Colonic mucosa (tissue), 4 donors: Measurements from ENCODE around the gene PC. TPM values are rescaled to one million over a fixed set of nuclear protein-coding genes. Genes with fewer than 3 reads are reported as not detected.
A peak's percentile ranks its signal among the peaks of the same experiment; 100 is the strongest.
"Not testable (repeated sequence)": the region's sequence is repeated elsewhere in the genome, so short reads cannot be mapped to it uniquely, and the experiment has no call there.

ENCODE experiments used
- DNase-seq: peaks from one replicate; pipeline ENCODE4 v3.0.0-alpha.2; 2020
- H3K27ac ChIP-seq: fragments of 200-600 bp; one replicate; pipeline ENCODE4 v1.8.0; 2021
- H3K27me3 ChIP-seq: fragments of 200-600 bp; one replicate; pipeline ENCODE4 v1.8.0; 2021
- H3K36me3 ChIP-seq: fragments of 200-600 bp; one replicate; pipeline ENCODE4 v1.8.0; 2021
- H3K4me1 ChIP-seq: fragments of 200-600 bp; one replicate; pipeline ENCODE4 v1.8.0; 2021; ENCODE audit warnings: mild to moderate bottlenecking
- H3K4me3 ChIP-seq: fragments of 200-600 bp; one replicate; pipeline ENCODE4 v1.8.0; 2021
- H3K9ac ChIP-seq, 2 donors: one replicate each; pipeline ENCODE4 v1.7.0; 2013; ENCODE audit warnings: control low read depth in 2 of 2, low read depth in 2 of 2, low read length in 2 of 2
- H3K9me3 ChIP-seq: fragments of 200-600 bp; one replicate; pipeline ENCODE4 v1.8.0; 2021
- CTCF ChIP-seq: fragments of 200-600 bp; IDR thresholded peaks from one replicate; pipeline ENCODE4 v1.8.0; 2022; ENCODE audit warnings: antibody characterized with exemption, mild to moderate bottlenecking
- intact Hi-C: fragments of 100-400 bp; cut with DNase I; formaldehyde crosslinking; loops from one replicate; pipeline ENCODE4 v1.14.1; 2022
- total RNA-seq, 2 donors: library from RNA; stranded (reverse); fragmentation: NEBNext Ultra II Directional in 1 of 2; extraction: Animal tissue kit (Norgen Biotek cat#: 25700) in 1 of 2; gene quantifications; one replicate each; pipeline ENCODE4 v1.2.1, GENCODE V29; 2021
- donor health status: healthy.
- donor health status: DM: no; HTN: no; CAD: no.
- donor health status: DM: no; HTN: no; CAD: no.

PC gene
- total RNA-seq, 2 donors from 2014 or later: 47.7 to 60.1 TPM

- no peak for DNase-seq
- intact Hi-C loops: no loop called here
- H3K4me1 ChIP-seq: no peaks in the 10 kb centered on the region
- H3K36me3 ChIP-seq: no peaks in the 10 kb centered on the region
- no peak overlapping the region for H3K4me3 ChIP-seq
- H3K9me3 ChIP-seq: no peaks in the 10 kb centered on the region
- TF ChIP-seq CTCF: no peak
- H3K9ac ChIP-seq: no peak overlapping the region
- no peak overlapping the region for H3K27ac ChIP-seq
- no peaks in the 10 kb centered on the region for H3K27me3 ChIP-seq
These were observed 6.3 kb upstream of the PC start for GRCh38 chr11:66964495-66964894.

DNA sequence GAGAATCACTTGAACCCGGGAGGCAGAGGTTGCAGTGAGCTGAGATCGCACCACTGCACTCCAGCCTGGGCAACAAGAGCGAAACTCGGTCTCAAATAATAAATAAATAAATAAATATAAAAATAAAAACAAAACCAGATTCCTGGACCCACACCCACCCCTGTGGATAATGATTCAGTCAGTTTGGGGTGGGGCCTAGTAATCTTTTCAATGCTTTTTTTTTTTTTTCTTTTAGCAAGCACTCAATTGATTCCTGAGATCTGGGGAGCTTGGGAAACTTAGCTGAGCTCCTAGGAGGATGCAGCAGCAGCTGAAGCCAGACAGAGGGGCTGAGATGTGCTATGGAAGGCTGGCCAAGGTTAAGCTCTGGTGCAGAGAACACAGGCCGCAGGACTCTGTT is 4.6 kb upstream of the PC start:
- H3K27ac ChIP-seq: no peak overlapping the region
- intact Hi-C loops: no loop called here
- no peak overlapping the region for H3K9ac ChIP-seq
- no peaks in the 10 kb centered on the region for H3K9me3 ChIP-seq
- H3K4me1 ChIP-seq: peaks cover 5% of the 10 kb centered on the region
- no peak overlapping the region for H3K4me3 ChIP-seq
- no peaks in the 10 kb centered on the region for H3K36me3 ChIP-seq
- TF ChIP-seq CTCF: no peak
- no peaks in the 10 kb centered on the region for H3K27me3 ChIP-seq
- no peak for DNase-seq

GRCh38 chr11:66962247-66962646 is 4.1 kb upstream of the PC start:
- no peak for TF ChIP-seq CTCF
- Histone ChIP-seq H3K27me3 (no peaks in the 10 kb centered on the region), H3K36me3 (no peaks in the 10 kb centered on the region), H3K9me3 (no peaks in the 10 kb centered on the region), H3K4me1 (peaks cover 5% of the 10 kb centered on the region), H3K4me3 (no peak overlapping the region), H3K27ac (no peak overlapping the region), H3K9ac (no peak overlapping the region)
- DNase-seq: no peak
- intact Hi-C loops: no loop called here

DNA sequence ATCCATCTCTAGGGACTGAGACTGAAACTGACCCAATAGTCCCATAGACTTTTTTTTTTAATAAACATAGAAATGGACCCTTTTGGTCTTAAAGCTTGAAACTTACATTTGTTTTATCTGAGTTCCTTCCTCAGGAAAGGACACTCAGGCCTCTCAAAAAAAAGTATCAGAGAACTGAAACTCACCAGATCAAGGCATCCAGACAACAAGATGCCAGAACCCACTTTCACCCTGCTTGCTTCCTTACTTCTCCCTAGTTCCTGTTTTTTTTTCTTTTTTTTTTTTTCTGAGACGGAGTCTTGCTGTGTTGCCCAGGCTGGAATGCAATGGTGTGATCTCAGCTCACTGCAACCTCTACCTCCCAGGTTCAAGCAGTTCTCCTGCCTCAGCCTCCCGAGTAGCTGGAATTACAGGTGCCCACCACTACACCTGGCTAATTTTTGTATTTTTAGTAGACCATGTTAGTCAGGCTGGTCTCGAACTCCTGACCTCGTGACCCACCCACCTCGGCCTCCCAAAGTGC is 3.6 kb upstream of the PC start:
- intact Hi-C loops: not testable (repeated sequence)

DNA sequence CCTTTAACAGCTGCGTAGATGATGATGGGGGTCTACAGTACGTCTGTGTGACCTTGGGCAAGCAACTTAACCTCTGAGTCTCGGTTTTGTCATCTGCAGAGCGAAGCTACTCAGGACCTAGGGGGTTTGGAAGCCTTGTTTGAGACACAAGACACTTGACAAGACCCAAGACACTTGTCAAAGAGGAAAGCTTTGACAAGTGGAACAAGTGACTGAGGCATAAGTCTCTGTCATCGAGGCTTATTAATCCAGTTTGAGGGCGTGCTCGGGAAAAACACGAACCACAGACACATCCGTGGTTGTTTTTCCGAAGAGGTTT is 732 bp upstream of the PC start:
- intact Hi-C loops: no loop called here
- Histone ChIP-seq H3K9ac (no peak overlapping the region), H3K27ac (no peak overlapping the region), H3K4me1 (peaks cover 5% of the 10 kb centered on the region), H3K27me3 (no peaks in the 10 kb centered on the region), H3K4me3 (peak overlapping the region; percentile 62), H3K9me3 (no peaks in the 10 kb centered on the region), H3K36me3 (no peaks in the 10 kb centered on the region)
- TF ChIP-seq CTCF: no peak
- no peak for DNase-seq

More for the DNA sequence above, 3.6 kb upstream of the PC start:
- not testable (repeated sequence) for H3K36me3 ChIP-seq, H3K4me1 ChIP-seq, DNase-seq, H3K27me3 ChIP-seq, H3K9me3 ChIP-seq, H3K27ac ChIP-seq, H3K9ac ChIP-seq, H3K4me3 ChIP-seq

DNA sequence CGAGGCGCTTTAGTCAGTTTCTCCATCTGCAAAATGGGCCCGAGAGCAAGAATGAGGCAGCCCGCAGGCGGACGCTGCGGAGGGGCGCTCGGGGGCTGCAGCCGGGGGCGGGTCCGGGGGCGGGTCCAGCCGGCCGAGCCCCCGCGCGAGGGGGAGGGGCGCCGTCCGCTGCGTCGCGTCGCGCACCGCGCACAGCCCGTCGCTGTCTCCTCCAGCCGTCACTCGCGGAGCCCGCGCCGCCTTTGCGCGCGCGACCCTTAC is 282 bp downstream of the PC start:
- intact Hi-C loops: no loop called here
- no peaks in the 10 kb centered on the region for H3K27me3 ChIP-seq
- H3K27ac ChIP-seq: peak overlapping the region; percentile 60
- no peaks in the 10 kb centered on the region for H3K36me3 ChIP-seq
- peak overlapping the region; percentile 13 to 53 for H3K9ac ChIP-seq
- no peaks in the 10 kb centered on the region for H3K9me3 ChIP-seq
- H3K4me3 ChIP-seq: peak overlapping the region; percentile 62
- peaks cover 9% of the 10 kb centered on the region for H3K4me1 ChIP-seq
- TF ChIP-seq CTCF: no peak
- DNase-seq: no peak
